ENCODE data around the gene RAMP3. TPM values are rescaled to one million over a fixed set of nuclear protein-coding genes. Genes with fewer than 3 reads are reported as not detected.
A peak's percentile ranks its signal among the peaks of the same experiment; 100 is the strongest.

The RAMP3 gene
- not detected in 2 replicates for total RNA-seq (2011; cell fraction: chromatin; rRNA removed; ENCODE audit: low replicate concordance)
- total RNA-seq (2011; cell fraction: nucleolus; rRNA removed) = not detected in 2 replicates
- total RNA-seq (2011; cell fraction: nucleoplasm; rRNA removed) = not detected in 2 replicates
- total RNA-seq (2014; rRNA removed) = not detected in 2 replicates
- not detected in 2 replicates for total RNA-seq (2014; rRNA removed; fragmentation: Illumina TruSeq; extraction: Trizol)
- not detected in 2 replicates for total RNA-seq (2015; rRNA removed; fragmentation: Illumina TruSeq; extraction: Trizol)
- total RNA-seq (2021) = not detected in 2 replicates
- polyA plus RNA-seq (2011; rRNA removed) = not detected in 2 replicates
- not detected in 2 replicates for polyA plus RNA-seq (2011; cell fraction: cytosol; rRNA removed)
- not detected in 2 replicates for polyA plus RNA-seq (2011; cell fraction: nucleus; rRNA removed)
- polyA plus RNA-seq (2012) = not detected in 2 replicates
- polyA plus RNA-seq (2014; fragmentation: Illumina TruSeq; extraction: Trizol) = not detected in 2 replicates
- not detected for polyA plus RNA-seq (2014; fragmentation: Nextera tagmentation; extraction: Ambion mirVana)
- not detected in 2 replicates for polyA plus RNA-seq (2014; rRNA removed)
- polyA minus RNA-seq (2011; rRNA and poly(A)+ RNA removed) = not detected in 2 replicates
- polyA minus RNA-seq (2011; cell fraction: cytosol; rRNA and poly(A)+ RNA removed) = not detected in 2 replicates
- not detected in 2 replicates for polyA minus RNA-seq (2011; cell fraction: nucleus; rRNA and poly(A)+ RNA removed)
- Bru-seq, nascent RNA = not detected
- BruChase-seq, experiment 1, labeled RNA remaining after a 2-hour chase = not detected
- percentile 9 among the genes with signal in this experiment for BruChase-seq, experiment 2, labeled RNA remaining after a 6-hour chase
- long read RNA-seq, experiment 1 = 0 reads
- long read RNA-seq, experiment 2 = 0 reads
- long read RNA-seq, experiment 3 = 0 reads

- Histone ChIP-seq H3K79me2 (ENCODE audit: control insufficient read depth, insufficient read depth, low read length) (no peaks in the 10 kb centered on the region), H3K9ac (ENCODE audit: insufficient read depth in 1 of 2, low read depth in 2 of 2, low read length in 2 of 2) (no peak within 1 kb of the TSS), H3K4me3 (no peak within 1 kb of the TSS), H4K20me1 (replicated peaks; ENCODE audit: control insufficient read depth, insufficient read depth, low read length) (no peaks in the 10 kb centered on the region), H3K9me1 (ENCODE audit: control insufficient read depth, insufficient read depth, low read length) (no peaks in the 10 kb centered on the region), H3K36me3 (ENCODE audit: control insufficient read depth, insufficient read depth, low read length) (no peaks in the 10 kb centered on the region), H3K4me1 (replicated peaks in 1 of 2; ENCODE audit: control insufficient read depth in 2 of 2, insufficient read depth in 2 of 2, low read length in 2 of 2) (peaks cover 4 to 11% of the 10 kb centered on the region in 2 experiments; a peak in 2 of 5 replicates), H3K27me3 (ENCODE audit: control insufficient read depth in 2 of 2, insufficient read depth in 2 of 2, low read length in 2 of 2) (peaks cover 23 to 57% of the 10 kb centered on the region in 2 experiments; a peak in 4 of 5 replicates), H3K27ac (ENCODE audit: extremely low read depth, low read depth, low read length) (no peak within 1 kb of the TSS), H3K9me3 (replicated peaks; ENCODE audit: control insufficient read depth, insufficient read depth, low read depth, low read length) (no peaks in the 10 kb centered on the region), H2AFZ (ENCODE audit: low read depth, low read length) (no peak within 1 kb of the TSS), H3K4me2 (ENCODE audit: insufficient read depth, low read length) (no peak within 1 kb of the TSS)
- in situ Hi-C loops (cut with MboI) (loop anchor here (25.0 kb wide), 1 partner anchor 704 kb away; the partner anchor contains the start of gene CCDC201), intact Hi-C loops (cut with micrococcal nuclease) (no loop called here)
- no TSS peak for BruUV-seq (replicated peaks)
- WGBS (ENCODE audit: insufficient coverage, low coverage, missing lambda C conversion rate) = 2% methylated on average over 30 of the region's 56 CpGs
- peak in 2 of 4 experiments; percentile 77 to 80 for DNase-seq (ENCODE audit: extremely low read depth in 1 of 4, low spot score in 3 of 4)
- ChIA-PET CTCF (ENCODE audit: low intra/inter-chr PET ratio) (no interaction called here), POLR2A (interaction anchor here (0.7 kb wide), 1 partner anchor 366 kb away, joined by 3 read pairs; no protein-coding TSS in a partner anchor)
- no peak for TF ChIP-seq ASH1L (IDR thresholded peaks at IDR 0.05; ENCODE audit: borderline replicate concordance, low read depth, partially characterized antibody)
- no peak for TF ChIP-seq MCM3 (IDR thresholded peaks at IDR 0.05)
- no peak for ATAC-seq
- no peak for FAIRE-seq
Measured at GRCh38 chr7:45157653-45158401, at the start of gene RAMP3. Gene RAMP3, plus strand, starts transcription at chr7:45157791. Its CDS starts 38 bp downstream, at chr7:45157829.
